CD4-positive, alpha-beta T cell treated with Interleukin-6 at 100 ng/mL for 8 hours (primary cell): ENCODE results near the gene TNC.

Experiments
- DNase-seq: peaks from one replicate; pipeline ENCODE4 v3.0.0-alpha.2; 2020; ENCODE audit warnings: mixed read lengths, low spot score

TNC gene

DNA sequence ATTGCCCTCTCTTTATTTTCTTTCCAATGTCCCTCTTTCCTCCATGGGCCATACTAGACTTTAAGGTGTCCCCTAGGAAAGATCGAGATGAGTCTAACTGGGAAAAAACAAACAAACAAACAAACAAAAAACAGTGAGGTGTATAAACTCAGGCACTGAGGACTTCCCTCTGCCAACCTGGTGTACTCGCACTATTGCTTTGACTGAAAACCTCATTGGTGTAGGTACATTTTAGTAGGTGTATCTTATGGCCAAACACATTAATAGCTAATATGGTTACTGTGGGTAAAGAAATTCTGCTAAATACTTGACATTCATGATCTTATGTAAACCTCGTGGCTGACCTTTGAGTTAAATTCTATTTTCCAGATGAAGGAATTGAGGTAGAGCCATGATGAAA is 74.3 kb downstream of the TNC start:
- no peak for DNase-seq

DNA sequence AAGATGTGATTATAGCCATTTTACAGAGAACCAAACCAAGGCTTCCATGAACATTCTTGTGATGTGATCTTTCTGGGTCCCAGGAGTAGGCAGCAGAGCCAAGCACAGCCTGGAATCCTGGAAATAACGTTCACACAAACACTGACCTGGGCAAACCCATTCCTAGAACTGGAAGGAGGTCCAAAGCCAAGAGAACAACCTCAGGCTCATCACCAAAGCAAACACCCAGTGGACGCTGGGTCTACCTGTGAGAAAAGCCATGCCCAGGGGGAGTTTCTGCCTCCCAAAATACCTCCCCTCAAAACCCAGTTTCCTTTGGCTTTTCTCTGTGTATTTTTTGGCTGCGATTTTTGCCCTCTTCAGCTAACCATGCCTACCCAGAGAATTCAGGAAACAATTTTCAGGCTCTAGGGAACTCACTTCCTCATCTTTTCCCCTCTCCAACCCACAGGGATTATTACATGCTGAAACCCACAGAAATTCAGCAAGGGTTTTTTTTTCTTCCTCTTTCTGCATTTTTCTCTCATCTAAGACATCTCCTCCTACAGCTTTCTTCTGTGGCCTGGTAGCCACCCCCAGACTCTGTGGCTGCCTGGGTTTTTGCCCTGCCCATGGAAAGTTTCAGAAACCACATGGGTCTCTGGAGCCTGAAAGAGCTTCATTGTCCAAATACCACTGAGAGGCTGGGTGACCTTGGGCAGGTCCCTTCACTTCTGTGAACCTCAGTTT is 75.0 kb downstream of the TNC start:
- DNase-seq = no peak

- DNase-seq = no peak
Observed at GRCh38 chr9:115039516-115040120, 78.3 kb downstream of the TNC start.

GRCh38 chr9:115038178-115038577 is 79.8 kb downstream of the TNC start:
- no peak for DNase-seq

DNA sequence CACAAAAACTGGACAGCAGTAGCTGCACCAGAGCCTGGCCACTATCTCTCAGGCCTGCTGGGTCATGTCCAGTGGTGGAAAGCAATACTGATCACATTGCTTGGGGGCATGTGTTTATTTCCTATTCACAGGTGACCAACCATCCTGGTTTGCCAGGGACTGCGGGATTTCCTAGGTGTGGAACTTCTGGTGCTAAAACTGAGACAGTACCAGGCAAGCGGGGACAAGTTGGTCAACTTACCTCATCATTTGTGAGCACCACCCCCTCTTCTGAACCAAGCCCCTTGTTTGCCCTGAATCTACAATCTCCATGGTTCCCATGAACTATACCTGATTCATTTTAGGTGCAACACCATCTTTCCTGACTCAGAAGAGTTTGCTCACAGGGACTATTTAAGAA is 81.3 kb downstream of the TNC start:
- DNase-seq = no peak

- no peak for DNase-seq
Observed at GRCh38 chr9:115035841-115036612, 81.9 kb downstream of the TNC start.

DNA sequence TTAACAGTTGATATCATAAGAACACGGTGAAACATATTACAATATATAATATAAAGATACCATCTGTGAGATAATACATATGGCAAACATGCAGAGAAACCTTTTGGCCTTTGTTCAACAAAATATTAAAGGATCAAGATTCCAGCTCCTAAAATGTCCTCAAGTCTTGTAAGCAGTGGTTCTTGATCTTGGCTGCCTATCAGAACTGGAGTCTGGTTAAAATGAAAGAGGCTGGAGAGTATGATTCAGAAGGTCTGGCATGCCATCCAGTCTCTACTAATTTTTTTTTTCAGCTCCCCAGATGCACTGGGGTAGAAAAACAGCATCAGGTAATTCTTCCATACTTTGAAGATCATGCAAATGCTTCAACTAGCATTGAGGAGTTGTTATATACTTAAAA is 83.2 kb downstream of the TNC start:
- no peak for DNase-seq

DNA sequence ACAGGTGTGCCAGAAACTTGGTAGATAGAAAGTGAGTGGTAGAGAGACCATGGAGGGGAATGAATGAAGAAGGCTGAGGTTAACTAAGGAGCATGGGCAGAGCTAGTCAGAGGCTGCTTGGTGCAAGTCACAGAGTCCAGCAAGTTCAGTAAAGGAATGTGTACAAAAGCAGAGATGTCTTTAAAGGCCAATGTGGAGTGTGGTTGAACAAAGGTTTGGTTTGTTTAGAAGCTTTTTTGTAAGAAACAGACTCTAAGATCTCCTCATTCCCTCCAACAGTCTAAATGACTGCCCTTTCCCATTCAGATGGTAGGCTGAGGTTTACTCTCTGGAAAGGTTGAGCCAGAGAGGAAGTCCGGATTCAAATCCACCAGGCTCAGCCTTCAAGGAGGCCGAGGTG is 84.2 kb downstream of the TNC start:
- no peak for DNase-seq

- no peak for DNase-seq
Observed at GRCh38 chr9:115032296-115032695, 85.7 kb downstream of the TNC start.

DNA sequence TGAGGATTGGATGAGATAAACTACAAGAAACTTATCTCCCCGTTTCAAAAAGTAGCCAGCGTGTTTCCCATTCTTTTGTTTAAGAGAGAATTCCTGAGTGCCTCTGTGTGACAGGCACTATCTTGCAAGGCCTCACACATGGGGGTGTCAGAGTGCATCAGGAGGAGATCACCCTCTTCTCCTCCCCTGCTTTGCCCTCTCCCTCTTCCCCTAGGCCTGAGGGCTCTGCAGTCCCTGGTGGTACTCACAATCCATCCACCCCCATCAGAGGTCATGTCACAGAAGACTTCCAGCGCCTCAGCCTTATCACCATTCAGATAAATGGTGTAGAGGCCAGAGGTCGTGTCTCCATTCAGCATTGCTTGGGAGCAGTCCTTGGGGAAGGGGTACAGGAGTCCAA is 88.0 kb downstream of the TNC start:
- DNase-seq = no peak

DNA sequence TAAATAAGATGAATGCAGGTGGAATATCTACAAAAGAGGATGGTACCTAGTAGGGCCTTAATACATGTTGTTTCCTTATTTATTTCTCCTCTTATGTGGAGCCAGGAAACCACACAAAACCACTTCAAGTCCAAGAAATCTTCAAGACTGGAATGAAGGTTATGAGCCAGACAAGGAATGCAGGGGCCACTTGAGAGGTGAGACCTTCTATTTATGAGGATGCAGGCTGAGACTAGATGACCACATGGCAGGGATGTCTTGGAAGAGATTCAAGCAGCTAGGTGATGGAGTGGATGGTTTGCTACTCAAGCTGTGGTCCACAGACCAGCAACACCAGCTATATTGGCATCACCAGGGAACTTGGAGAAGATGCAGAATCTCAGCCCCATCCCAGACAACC is 92.2 kb downstream of the TNC start:
- DNase-seq = no peak

DNA sequence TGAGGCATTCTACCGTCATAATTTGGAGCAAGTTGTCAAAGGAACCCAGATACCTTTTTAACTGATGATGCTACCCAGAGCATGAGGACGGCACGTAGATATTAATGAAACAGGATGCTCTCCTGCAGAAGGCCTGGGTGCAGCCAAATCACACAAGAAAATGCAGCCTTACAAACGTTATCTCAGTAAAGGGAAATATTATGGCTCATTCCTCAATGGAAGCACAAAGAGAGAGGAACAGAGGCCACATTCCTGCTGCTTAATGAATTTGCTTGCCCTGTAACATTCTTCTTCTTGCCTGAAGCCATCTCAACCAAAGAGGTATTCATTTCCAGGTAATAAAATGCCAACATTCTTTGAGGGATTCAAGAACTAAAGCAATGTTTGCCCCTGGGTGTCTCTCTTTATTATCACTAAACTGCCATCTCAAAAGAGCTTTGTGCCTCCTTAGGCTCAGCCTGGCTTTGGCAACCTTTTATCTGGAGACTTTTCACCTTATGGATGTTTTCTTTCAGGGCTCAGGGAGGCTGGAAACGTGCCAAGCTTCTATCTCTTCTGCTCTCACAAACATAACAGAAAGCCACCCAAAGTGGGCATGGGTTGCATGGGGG is 92.9 kb downstream of the TNC start:
- DNase-seq = no peak

GRCh38 chr9:115022760-115023434 is 95.1 kb downstream of the TNC start:
- DNase-seq = no peak

GRCh38 chr9:115018547-115019435 is 99.2 kb downstream of the TNC start:
- no peak for DNase-seq

DNA sequence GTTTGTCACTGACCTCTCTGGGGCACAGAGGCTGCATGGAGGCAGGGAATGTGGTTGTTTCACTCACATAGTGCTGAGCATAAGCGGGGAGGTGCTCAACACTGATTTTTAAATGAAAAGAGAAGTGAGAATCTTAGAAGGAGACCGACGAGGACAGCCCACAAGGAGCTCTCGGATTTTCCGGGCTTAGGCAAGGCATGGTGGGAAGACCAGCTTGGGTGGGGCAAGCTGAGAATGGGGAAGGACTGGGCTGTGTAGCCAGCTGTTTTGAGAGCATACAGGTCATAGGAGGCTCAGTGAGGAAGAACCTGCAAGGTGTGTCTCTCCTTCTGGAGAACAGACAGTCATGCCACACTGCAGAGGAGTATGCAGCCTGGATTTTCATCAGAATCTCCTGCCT is 101.6 kb downstream of the TNC start:
- DNase-seq = no peak

GRCh38 chr9:115015018-115015635 is 102.8 kb downstream of the TNC start:
- no peak for DNase-seq

DNA sequence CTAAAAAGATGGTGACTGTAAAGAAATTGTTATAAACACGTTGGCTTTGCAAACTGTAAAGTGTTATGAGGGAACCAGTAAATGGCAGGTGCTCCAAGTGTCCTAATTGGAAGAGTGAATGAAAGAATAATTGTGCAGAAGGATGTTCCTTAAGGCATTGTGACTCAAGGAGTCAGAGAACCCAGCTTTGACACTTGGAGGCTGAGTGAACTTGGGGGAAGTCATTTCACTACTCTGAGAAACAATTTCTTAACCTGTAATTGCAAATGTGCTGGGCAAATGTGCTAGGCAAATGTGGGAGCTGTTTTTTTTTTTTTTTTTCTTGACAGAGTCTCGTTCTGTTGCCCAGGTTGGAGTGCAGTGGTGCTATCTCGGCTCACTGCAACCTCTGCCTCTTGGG is 103.5 kb downstream of the TNC start:
- DNase-seq = no peak

DNA sequence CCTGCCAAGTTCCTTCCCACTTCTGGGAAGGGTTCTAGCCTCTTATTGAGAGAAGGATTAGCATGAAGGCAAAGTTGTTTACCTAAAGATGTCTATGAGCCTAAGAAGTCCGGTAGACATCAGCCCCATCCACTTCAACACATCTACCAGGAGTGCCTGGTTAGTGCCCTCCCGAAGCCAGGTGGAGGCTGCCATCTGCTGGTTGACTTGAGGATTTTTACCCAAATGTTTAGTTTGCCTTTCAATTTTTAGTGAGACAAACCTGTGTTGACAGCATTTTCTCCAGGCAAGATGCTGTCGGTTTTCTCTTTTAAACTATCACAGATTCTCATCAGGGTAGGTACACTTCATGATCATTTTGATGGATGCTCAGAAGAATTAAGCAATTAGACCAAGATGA is 104.0 kb downstream of the TNC start:
- DNase-seq = peak; percentile 83

DNA sequence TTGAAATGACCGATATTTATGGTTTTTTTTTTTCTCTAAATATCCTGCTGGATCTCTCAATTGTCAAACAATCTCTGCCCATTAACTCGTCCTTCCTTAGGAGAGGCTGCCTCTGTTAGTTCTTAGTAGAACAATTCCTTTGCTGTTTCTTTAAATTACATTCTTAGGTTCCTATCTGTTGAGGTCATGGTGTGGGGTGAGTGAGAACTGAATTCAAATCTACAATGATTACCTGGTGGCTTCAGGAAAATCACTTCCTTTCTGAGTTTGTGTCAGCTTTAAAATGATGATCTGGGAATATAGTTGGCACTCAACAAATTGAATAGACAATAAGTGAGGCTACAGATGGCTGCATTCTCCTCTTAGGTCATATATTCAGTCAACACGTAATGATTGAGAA is 105.5 kb downstream of the TNC start:
- no peak for DNase-seq

GRCh38 chr9:115010874-115011273 is 107.1 kb downstream of the TNC start:
- no peak for DNase-seq
